ENCODE measurements around the gene ROPN1B. TPM values are rescaled to one million over a fixed set of nuclear protein-coding genes. Genes with fewer than 3 reads are reported as not detected.

Gene ROPN1B
- total RNA-seq, 1 donor from 2014 or later = 0.60 TPM

- no peak for ATAC-seq
- no peak for DNase-seq (ENCODE audit: low spot score)
These were observed 34.6 kb downstream of the ROPN1B start for GRCh38 chr3:126003447-126004190.

GRCh38 chr3:126004217-126004616 is 35.2 kb downstream of the ROPN1B start:
- ATAC-seq = no peak
- DNase-seq (ENCODE audit: low spot score) = no peak

- DNase-seq (ENCODE audit: low spot score) (no peak), ATAC-seq (no peak)
These were observed 35.7 kb downstream of the ROPN1B start for GRCh38 chr3:126004692-126005091.

- ATAC-seq = no peak
- no peak for DNase-seq (ENCODE audit: low spot score)
These were observed 37.0 kb downstream of the ROPN1B start for GRCh38 chr3:126005951-126006350.

GRCh38 chr3:126008219-126008618 is 39.2 kb downstream of the ROPN1B start:
- DNase-seq (ENCODE audit: low spot score) = no peak

GRCh38 chr3:126009181-126009580 is 40.2 kb downstream of the ROPN1B start:
- DNase-seq (ENCODE audit: low spot score) (no peak), ATAC-seq (no peak)

More at GRCh38 chr3:126008219-126008618, 39.2 kb downstream of the ROPN1B start:
- no peak for ATAC-seq

GRCh38 chr3:126013751-126014156 is 44.8 kb downstream of the ROPN1B start:
- no peak for DNase-seq (ENCODE audit: low spot score)
- no peak for ATAC-seq

- DNase-seq (ENCODE audit: low spot score) (no peak), ATAC-seq (no peak)
These were observed 45.3 kb downstream of the ROPN1B start for GRCh38 chr3:126014252-126014651.

- ATAC-seq (no peak), DNase-seq (ENCODE audit: low spot score) (no peak)
These were observed 46.1 kb downstream of the ROPN1B start for GRCh38 chr3:126015075-126015474.

GRCh38 chr3:126016616-126017015 is 47.6 kb downstream of the ROPN1B start:
- DNase-seq (ENCODE audit: low spot score) = no peak
- no peak for ATAC-seq

- ATAC-seq (no peak), DNase-seq (ENCODE audit: low spot score) (no peak)
These were observed 48.4 kb downstream of the ROPN1B start for GRCh38 chr3:126017362-126017761.

GRCh38 chr3:126018545-126018944 is 49.6 kb downstream of the ROPN1B start:
- DNase-seq (ENCODE audit: low spot score) = no peak
- no peak for ATAC-seq

- no peak for DNase-seq (ENCODE audit: low spot score)
- no peak for ATAC-seq
These were observed 50.0 kb downstream of the ROPN1B start for GRCh38 chr3:126018995-126019394.

GRCh38 chr3:126019683-126020082 is 50.7 kb downstream of the ROPN1B start:
- ATAC-seq (no peak), DNase-seq (ENCODE audit: low spot score) (no peak)

- no peak for ATAC-seq
- no peak for DNase-seq (ENCODE audit: low spot score)
These were observed 52.2 kb downstream of the ROPN1B start for GRCh38 chr3:126021224-126021623.

GRCh38 chr3:126021702-126022101 is 52.7 kb downstream of the ROPN1B start:
- no peak for ATAC-seq
- no peak for DNase-seq (ENCODE audit: low spot score)

- ATAC-seq (no peak), DNase-seq (ENCODE audit: low spot score) (no peak)
These were observed 53.9 kb downstream of the ROPN1B start for GRCh38 chr3:126022741-126023359.

- no peak for ATAC-seq
- no peak for DNase-seq (ENCODE audit: low spot score)
These were observed 54.4 kb downstream of the ROPN1B start for GRCh38 chr3:126023390-126023789.

- DNase-seq (ENCODE audit: low spot score) (no peak), ATAC-seq (no peak)
These were observed 55.3 kb downstream of the ROPN1B start for GRCh38 chr3:126024049-126024854.

GRCh38 chr3:126025116-126025729 is 56.2 kb downstream of the ROPN1B start:
- DNase-seq (ENCODE audit: low spot score) (no peak), ATAC-seq (no peak)

- ATAC-seq (no peak), DNase-seq (ENCODE audit: low spot score) (no peak)
These were observed 56.9 kb downstream of the ROPN1B start for GRCh38 chr3:126025862-126026261.
